ENCODE results near the gene TIMM17B.

DNA sequence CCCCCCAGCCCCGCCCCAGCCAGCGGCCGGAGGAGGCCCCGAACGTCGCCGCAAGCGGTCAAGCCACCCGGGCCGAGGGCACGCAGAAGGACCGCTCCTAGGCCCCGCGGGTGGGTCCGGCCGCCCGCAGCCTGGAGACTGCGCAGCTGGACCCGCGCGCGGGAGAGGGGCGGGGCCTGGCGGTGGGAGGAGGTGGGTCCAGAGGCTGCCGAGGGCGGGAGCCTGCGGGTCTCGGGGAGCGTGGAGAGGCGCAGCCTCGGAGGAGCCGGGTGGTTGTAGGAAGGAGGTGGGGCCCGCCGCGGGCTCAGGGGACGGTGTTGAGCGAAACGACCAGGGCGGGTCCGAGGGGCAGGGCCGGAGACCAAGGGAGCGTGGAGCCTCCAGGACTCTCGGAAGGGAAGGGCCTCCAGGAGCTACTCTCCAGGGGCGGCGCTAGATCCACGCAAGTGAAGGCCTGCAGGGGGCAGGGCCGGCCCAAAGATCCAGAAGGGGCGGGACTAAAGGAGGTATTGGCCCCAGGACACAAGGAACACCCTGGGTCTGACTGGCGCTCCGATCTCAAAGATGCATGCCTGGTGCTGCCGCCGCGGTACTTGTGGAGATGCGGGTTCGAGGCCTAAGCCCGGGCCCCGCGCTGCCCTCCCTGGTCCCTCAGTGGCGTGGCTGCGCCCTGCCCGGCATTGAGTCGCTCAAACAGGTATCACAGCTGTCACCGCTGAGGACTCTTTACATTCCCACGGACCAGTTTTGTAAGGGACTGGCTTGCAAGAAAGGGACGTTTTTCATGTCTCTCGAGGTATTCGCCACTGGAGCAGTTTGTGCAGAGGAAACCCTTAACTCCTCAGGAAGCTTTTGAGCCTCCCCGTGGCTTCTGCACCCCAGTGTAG lies 5.9 kb downstream of the TIMM17B start:
- TF ChIP-seq POLR2AphosphoS5 (IDR thresholded peaks at IDR 0.05; ENCODE audit: borderline replicate concordance, low read depth, low read length) (peak; percentile 66; the same call in 1 of the 2 replicates), EZH2 (IDR thresholded peaks at IDR 0.05) (no peak)

Measured in SK-N-MC (cell line).